ENCODE measurements around the gene ADGRD2.

The ADGRD2 gene

DNA sequence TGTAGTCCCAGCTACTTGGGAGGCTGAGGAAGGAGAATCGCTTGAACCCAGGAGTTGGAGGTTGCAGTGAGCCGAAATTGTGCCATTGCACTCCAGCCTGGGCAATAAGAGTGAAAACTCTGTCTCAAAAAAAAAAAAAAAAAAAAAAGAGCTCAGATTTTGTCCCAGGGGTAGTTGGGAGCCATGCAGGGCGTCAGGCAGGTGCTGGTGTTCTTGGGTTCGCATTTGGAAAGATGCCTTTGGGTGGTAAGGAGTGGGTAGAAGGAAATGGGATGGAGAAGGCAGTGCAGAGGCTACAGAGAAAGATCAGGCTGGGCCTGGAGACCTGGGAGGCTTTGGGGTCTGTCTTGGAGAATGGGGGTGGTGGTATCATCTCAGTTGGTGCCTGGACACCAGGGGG is 23.9 kb downstream of the ADGRD2 start:
- H3K4me3 ChIP-seq, result no peak overlapping the region

DNA sequence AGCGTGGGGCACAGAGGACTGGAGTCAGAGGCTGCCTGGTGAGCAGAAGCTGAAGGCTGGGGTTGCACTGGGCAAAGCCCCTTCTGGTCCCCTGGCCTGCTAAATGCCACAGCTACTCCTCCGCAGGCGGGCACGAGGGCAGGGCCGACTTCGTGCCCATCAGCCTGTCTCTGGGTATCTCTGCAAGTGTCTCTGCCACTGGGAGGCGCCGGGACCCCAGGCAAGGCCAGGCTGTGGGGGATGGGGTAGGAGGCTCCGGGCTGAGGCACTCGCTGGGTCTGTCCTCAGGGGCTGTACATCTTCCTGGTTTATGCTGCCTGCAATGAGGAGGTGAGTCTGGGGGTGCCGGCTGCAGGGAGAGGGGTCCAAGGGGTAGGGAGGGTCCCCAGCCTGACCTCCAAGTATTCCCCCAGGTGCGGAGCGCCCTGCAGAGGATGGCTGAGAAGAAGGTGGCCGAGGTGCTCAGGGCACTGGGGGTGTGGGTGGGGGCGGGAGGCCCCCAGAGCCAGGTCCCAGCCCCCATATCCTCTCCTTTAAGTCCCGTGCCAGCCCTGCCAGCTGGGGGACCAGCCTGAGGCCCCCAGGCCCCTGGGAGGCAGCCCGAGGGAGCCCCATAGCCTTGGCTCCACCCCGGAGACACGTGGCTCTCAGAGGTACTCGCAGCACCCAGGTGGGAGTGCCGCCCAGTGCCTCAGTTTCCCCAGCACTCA is 25.1 kb downstream of the ADGRD2 start:
- Histone ChIP-seq H3K27ac (no peak overlapping the region), H3K4me3 (no peak overlapping the region)

More for the DNA sequence above, 23.9 kb downstream of the ADGRD2 start:
- H3K27ac ChIP-seq, result no peak overlapping the region

DNA sequence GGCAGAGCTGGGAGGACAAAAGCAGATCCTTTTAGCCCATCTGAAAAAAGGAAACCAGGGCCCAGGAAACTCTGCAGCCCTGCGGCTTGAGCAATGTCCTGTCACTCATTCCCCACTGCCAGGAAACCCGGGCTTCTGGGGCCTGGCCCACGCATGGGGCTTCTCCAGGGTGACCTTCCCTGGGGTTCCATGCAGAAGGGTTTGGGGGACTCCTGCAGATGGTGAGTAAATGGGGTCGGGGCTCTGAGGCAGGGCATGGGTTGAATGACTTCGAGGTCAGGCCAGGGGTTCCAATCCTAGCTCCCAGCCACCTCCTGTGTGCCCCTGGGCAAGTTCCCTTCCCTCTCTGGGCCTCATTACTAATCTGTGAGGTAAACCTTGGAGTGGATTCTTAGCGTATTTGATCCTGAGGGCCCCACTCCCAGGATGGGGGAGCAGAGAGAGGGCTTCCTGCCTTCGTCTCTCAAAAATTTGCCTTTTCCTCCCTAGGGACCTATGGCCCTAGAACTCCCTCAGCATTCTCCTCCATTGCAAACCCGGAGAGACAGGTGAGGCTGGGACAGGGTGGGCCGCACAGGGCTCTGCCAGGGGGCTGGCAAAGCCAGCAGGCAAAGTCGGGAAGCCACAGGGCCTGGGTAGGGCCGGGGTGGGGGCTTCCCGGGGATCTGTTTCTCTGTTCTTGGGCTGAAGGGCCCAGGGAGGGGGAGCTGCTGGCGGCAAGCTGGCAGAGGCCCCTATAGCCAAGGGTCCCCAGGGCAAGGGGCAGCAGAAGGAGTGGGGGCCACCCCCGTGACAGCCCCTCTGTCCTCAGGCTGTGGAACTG is 25.8 kb downstream of the ADGRD2 start:
- Histone ChIP-seq H3K27ac (no peak overlapping the region), H3K4me3 (no peak overlapping the region)

DNA sequence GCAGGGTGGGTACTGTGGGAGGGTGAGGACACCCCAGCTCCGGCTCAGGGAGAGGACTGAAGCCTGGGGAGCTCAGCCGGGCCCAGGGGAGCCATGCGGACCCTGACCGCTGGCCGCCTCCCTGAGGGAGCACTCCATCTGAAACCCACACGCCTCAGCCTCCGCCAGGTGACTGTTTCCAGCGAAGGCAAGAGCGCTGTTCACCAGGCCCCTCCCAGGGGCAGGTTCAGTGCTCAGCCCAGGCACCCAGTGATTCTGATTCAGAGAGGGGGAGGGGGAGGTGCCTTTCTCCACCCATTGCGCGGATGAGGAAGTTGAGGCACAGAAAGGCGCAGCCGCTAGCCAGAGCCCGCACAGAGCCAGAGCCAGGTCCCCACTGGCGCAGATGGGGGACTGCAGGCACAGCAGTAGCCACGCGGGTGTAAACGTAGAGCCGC is 27.0 kb downstream of the ADGRD2 start:
- Histone ChIP-seq H3K27ac (no peak overlapping the region), H3K4me3 (peak overlapping the region in 2 of 7 experiments; percentile 3 to 9)

DNA sequence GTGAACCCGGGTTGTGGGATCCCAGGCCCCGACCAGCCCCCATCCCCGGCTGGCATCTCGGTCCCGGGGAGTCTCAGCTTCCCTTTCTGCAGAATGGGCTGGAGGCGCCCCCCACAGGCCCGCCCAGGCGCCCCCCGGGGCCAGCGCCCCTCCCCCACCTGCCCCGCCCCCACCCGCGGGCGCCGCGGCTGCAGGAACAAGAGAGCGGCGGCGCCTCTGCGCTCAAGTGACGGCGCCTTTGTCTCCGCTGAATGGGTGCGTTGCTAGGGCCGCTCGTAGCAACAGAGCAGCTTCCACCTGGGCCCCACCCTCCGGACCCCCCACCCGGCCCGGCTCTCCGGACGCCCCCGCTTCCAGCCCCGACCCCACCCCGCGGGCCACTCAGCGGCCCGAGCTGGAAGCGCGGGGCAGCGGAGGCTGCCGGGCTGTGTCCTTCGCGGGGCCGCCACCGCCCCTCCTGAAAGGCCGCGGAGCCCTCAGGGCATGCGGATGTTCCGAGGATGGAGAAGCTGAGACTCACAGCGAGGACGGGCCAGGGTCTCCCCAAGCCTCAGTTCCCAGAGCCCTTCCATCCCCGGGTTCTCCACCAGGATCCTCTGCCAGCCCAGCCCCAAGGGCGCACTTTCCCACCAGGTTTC is 27.5 kb downstream of the ADGRD2 start:
- peak overlapping the region in 2 of 7 experiments; percentile 3 to 9 for H3K4me3 ChIP-seq

DNA sequence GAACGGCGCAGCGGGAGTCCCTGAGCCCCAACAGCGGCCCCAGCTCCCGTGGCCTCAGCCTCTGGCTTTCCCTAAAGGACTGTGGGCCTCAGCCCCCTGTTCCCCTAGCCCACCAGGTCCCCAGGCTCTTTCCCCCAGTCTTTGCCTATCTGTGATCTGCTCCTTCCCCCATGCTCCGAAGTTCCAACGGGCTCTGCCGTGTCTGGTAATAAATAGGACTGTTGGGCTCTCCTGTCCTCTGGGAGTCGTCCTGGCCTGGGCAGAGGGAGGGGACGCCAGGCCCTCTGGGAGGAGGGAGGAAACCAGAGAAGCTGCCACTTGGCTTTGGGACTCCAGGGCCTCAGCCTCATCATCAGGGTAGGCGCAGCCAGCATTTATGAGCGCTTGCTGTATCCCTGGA is 28.1 kb downstream of the ADGRD2 start:
- no peak overlapping the region for H3K27ac ChIP-seq
- no peak overlapping the region for H3K4me3 ChIP-seq

More for the DNA sequence above, 27.5 kb downstream of the ADGRD2 start:
- no peak overlapping the region for H3K27ac ChIP-seq

DNA sequence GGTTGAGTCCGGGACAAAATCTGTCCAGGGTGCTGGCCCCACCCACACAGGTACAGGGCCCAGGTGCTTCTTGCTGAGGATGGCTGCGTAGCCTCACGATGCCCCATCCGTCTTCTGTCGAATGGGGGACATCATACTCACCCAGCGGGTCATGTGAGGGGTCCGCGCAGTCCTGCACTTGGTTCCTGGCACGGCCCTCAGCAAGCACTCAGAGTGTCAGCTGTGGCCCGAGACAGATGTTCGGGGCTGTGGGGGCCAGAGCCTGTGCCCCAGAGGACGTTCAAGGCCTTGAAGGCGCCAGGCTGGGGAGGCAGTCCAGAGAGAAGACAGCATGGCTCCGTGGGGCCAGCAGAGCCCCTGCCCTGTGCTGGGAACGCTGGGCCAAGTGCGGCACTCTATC is 29.1 kb downstream of the ADGRD2 start:
- no peak overlapping the region for H3K27ac ChIP-seq
- no peak overlapping the region for H3K4me3 ChIP-seq

DNA sequence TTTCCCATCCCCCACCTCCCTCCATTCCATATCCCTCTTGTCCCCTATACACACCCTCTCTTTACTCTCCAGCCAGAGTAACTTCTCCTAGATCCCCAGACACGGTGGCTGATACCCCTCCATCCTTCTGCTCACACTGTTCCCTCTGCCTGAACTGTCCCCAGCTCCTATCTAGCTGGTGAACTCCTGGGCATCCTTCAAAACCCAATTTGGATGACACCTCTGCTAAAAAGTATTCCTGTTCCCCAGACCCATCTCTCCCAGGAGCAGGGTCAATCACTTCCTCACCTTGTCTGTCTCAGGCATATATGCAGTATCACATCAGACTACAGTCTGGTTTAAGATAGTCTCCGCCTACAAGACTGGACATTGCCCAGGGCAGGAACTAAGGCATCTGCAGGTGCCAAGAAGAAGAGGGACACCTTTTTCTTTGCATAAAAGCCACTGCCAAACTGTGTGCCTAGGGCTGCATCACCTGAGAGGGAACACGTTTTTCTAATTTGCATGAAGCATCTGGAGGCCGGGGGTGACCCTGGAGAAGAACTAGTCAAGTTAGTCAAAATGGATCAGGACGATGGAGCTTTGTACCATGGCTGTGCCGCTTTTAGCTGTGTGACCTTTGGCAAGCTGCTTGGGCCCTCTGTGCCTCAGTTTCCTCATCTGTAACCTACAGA is 29.8 kb downstream of the ADGRD2 start:
- H3K4me3 ChIP-seq, result no peak overlapping the region
- H3K27ac ChIP-seq, result no peak overlapping the region

DNA sequence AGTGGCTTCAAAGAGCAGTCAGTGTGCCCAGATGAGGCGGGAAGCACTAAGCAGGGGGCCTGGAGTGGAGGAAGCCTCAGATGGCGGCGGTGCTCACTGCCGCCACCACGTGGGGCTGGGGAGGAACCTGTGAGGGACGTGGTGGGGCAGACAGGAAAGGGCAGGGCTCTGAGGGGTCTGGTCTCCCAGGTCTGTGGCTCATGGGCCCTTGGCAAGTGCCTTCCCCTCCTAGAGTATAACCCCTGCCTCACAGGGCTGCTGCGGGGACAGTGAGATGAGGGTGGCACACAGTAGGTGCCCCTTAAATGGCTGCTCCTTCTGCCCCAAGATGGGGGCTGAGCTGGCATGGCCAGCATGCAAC is 30.4 kb downstream of the ADGRD2 start:
- no peak overlapping the region for H3K27ac ChIP-seq
- H3K4me3 ChIP-seq, result no peak overlapping the region

DNA sequence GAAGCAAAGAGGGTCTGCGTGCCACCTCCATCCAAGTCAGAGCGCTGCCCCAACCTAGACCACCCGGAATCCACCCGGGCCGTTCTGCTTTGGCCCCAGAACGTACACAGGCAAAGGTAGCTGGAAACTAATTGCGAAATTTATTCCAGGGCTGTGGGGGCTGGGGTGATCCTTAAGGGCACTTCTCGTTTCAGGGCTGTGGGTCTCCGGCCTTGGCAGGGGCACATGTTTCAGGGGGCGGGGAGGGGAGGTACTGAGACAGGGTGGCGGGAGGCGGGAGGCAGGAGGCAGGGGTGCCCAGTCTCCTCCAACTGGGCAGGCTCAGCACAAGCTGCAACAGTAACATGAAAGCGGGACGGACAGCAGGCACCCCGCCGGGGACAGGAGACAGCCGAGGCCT is 30.9 kb downstream of the ADGRD2 start:
- no peak overlapping the region for H3K4me3 ChIP-seq

DNA sequence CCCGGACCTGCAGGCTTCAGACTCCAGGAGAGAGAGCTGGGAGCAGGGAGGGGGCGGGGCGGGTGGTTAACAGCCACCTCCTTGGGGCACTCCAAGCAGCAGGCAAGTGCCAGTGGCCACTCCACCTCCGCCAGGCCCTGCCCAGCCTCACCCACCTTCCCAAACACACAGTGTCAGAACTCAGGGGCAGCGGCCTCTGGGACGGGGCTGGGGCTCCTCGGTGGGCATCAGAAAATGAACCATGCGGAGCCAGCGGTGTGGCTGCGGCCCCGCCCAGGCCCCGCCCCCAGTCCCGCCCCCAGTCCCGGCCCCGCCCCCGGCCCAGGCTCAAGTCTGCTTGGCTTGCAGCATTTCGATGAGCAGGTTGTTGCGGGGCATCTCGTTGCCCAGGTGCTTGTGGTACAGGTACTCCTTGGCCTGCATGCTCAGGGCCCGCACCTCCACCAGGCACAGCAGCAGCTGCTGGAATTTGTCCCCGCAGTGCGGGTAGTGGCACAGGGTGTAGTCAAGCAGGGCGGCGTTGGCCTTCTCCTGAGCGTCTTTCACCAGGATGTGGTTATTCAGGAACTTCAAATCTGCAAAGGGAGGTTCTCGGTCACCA is 32.3 kb downstream of the ADGRD2 start:
- H3K4me3 ChIP-seq, result no peak overlapping the region
- H3K27ac ChIP-seq, result no peak overlapping the region

More for the DNA sequence above, 30.9 kb downstream of the ADGRD2 start:
- no peak overlapping the region for H3K27ac ChIP-seq

DNA sequence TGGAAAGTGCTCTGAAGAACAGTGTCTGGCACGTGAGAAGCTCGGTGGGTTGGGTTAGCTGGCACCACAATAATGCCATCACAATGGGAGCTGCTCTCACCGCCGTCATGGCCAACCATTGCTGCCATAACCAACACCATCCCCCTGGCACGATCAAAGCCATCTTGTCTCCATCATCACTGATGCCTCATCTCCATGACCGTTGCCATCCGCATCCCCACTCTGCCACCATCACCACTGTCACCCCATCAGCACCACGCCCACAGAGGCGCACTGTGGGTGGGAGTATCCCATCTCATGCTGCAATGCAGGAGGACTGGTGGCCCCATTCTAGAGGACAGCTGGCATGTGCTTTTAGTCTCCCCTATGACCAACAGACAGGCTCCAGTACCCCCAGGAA is 33.2 kb downstream of the ADGRD2 start:
- no peak overlapping the region for H3K27ac ChIP-seq

DNA sequence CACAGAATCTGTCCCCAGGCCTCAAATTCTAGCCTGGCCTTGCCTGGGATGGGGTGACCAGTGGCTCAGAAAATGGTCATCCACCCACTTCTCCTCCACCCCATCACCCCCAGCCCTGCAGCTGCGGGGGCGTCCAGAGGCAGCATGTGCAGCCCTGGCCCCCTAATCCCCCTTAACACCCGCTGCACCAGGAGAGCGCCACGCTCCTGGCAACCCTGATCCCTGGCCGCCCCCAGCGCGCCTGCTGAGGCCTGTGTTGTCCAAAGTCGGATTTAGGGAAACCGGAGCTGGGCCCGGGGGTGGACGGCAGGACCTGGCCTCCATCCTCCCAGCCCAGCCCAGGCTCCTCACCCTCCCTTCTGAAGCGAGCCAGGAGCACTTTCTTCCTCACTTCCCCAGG is 35.0 kb downstream of the ADGRD2 start:
- no peak overlapping the region for H3K4me3 ChIP-seq
- no peak overlapping the region for H3K27ac ChIP-seq

More for the DNA sequence above, 33.2 kb downstream of the ADGRD2 start:
- H3K4me3 ChIP-seq, result no peak overlapping the region

DNA sequence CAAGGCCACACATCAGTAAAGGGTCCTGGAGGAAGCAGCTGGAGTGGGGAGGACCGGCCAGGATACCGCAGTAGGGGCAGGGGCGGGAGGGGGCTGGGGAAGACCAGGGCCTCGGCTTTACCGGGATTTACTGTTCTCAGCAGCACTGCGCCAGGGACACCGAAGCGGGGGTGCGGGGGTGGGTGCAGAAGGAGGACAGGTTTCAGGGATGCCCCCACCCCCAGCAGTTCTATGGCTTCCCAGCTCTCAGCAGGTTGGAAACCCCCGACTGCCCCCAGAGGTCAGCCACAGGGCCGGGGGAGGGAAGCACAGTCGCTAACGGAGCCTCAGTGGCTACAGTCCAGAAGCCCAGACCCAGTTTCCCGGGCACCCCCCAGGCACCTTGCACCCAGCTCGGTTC is 35.7 kb downstream of the ADGRD2 start:
- H3K4me3 ChIP-seq, result no peak overlapping the region
- no peak overlapping the region for H3K27ac ChIP-seq

DNA sequence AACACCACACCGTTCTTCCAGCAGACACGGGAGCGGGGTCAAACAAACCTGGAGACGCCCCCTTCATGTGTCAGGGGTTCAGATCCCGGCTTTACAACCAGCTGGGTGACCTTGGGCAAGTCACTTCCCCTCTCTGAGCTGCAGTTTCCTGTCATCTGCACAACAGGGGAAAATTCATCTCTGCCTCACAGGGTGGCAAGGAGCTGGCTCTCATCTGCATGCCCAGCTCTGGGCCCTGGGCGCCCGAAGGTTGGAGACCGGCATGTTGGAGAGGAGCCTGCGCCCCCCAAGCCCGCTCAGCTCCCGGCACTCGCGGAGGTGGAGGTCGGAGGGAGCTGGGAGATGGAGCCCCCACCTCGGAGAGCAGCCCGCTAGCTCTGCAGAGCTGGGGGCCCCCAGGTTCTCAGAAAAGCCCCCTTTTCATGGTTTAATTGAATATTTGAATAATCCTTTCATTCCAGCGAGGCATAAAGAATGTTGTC is 36.6 kb downstream of the ADGRD2 start:
- no peak overlapping the region for H3K27ac ChIP-seq
- H3K4me3 ChIP-seq, result no peak overlapping the region

DNA sequence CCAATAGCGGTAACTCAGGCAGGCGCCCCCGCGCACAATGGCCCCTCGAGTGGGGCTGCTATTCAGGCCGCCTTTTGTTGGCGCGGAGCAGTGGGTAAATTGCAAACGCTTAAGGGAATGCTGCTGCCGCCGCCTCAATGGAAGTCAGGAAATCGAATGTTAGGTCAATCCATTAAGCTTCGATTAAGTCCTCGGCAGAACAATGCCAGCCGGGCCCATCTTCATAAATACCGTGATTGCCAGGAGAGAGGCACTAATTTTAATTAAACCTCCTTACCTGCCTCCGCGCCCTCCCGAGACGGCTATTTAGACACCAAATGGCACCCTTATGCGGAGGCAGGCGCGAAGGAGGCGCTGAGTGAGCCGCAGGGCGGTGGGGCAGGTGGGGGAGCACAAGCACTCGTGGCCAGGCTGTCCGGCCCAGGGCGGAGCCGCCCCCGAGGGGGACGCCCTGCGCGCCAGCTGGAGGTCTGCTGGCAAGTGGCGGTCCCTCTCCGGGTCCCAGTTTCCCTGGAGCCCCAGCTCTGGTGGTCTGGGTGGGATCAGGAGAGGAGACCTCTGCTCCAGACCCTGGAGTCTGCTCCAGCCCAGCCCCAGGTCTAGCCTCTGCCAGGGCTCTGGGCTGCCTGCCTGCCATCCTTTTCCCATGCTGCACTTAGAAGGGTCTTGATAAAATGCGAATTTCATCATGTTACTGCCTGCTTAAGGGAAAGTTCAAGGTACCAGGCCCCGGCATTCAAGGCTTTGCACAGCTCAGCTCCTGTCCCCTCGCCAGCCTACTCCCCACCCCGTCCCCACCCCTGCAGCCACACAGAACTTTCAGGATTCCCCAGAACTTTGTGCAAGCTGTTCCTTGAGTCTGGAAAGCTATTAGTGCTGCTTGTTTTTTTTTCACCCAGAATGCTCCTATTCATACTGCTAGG is 37.3 kb downstream of the ADGRD2 start:
- Histone ChIP-seq H3K4me3 (no peak overlapping the region), H3K27ac (no peak overlapping the region)

DNA sequence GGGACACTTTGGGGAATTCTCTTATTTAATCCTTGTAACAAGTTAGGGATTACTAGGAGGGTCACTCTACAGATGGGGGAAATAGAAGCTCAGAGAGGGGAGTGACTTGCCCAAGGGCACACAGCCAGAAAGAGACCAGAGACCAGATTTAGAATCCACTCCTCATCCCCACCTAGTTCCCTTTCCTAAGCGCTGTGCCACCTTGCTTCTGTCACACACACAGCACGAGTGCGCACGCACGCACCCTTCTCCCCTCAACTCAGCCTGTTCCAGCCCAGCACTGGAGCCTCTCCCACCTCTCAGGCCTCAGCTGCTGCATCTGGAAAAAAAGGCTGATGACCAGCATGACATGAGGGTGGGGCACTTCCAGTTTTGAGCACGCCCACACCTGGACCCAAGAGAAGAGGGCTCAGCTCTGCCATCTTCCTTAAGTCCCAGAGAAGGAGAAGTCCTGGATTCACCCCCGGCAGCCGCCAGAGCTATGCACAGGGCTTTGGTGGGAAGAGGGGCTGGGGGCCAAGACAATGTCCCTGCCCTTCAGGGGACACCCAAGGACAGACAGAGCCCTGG is 38.5 kb downstream of the ADGRD2 start:
- no peak overlapping the region for H3K4me3 ChIP-seq
- H3K27ac ChIP-seq, result no peak overlapping the region

DNA sequence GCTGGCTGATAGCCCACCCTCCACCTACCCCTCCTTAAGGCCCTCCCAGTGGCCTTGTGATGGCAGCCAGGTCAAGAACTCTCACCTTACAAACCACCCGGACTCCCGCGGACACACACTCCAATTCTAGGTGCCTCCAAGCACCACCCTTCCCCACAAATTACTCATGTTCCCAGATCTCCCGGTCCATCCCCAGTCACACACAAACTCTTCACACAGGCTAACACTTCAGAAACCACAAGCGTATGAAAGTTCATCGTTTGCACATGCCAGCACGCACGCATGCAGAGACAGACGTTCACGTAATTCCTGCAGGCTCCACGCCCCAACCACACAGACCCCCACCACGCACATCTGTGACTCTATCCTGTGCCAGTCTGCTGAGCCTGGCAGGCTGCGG is 39.0 kb downstream of the ADGRD2 start:
- Histone ChIP-seq H3K27ac (no peak overlapping the region), H3K4me3 (no peak overlapping the region)
